Activated CD8-positive, alpha-beta T cell treated with anti-CD3 and anti-CD28 coated beads, Interleukin-2, amount 10 ng/mL, durations not matched to agents 7 days and 5 days (primary cell): ENCODE data around the gene KCNT2. TPM values are rescaled to one million over a fixed set of nuclear protein-coding genes. Genes with fewer than 3 reads are reported as not detected.
"Not testable (repeated sequence)": the region's sequence is repeated elsewhere in the genome, so short reads cannot be mapped to it uniquely, and the experiment has no call there.

Source experiments
- ATAC-seq: fragments of 150-1000 bp; cut with Tn5 transposase; one replicate; pipeline ENCODE4 v1.10.0; 2021; ENCODE audit warnings: moderate library complexity
- CTCF ChIA-PET: fragments of 350-600 bp; sonication (Branson Sonifier 250); formaldehyde crosslinking; loops from one replicate; lab custom pipeline; 2021; ENCODE audit warnings: antibody characterized with exemption; lab: Charles Lee
- POLR2A ChIA-PET: fragments of 350-600 bp; sonication (Branson Sonifier 250); formaldehyde crosslinking; loops from one replicate; lab custom pipeline; 2021; ENCODE audit warnings: antibody characterized with exemption; lab: Charles Lee
- DNase-seq: peaks from one replicate; pipeline ENCODE4 v3.0.0-alpha.2; 2020
- H3K27ac Mint-ChIP-seq: one replicate; pipeline ENCODE4 v1.8.0; 2021; ENCODE audit warnings: mild to moderate bottlenecking, mixed read lengths
- H3K27me3 Mint-ChIP-seq: one replicate; pipeline ENCODE4 v1.8.0; 2021; ENCODE audit warnings: low read depth, mixed read lengths
- H3K36me3 Mint-ChIP-seq: one replicate; pipeline ENCODE4 v1.8.0; 2021; ENCODE audit warnings: low read depth, mixed read lengths
- H3K4me1 Mint-ChIP-seq: one replicate; pipeline ENCODE4 v1.8.0; 2021; ENCODE audit warnings: low read depth, mixed read lengths
- H3K4me3 Mint-ChIP-seq: one replicate; pipeline ENCODE4 v1.8.0; 2021; ENCODE audit warnings: mild to moderate bottlenecking, mixed read lengths
- H3K9me3 Mint-ChIP-seq: one replicate; pipeline ENCODE4 v1.8.0; 2022; ENCODE audit warnings: mixed read lengths; ENCODE audit not compliant: insufficient read depth
- total RNA-seq, 2 experiments: library from RNA; stranded (reverse); gene quantifications; one replicate each; pipeline ENCODE4 v1.2.3, GENCODE V29; 2021

The KCNT2 gene
- total RNA-seq, 2 experiments from 2014 or later: not detected

- H3K4me1 Mint-ChIP-seq: no peaks in the 10 kb centered on the region
- ATAC-seq: no peak
- POLR2A ChIA-PET: no interaction called here
- H3K27me3 Mint-ChIP-seq: no peaks in the 10 kb centered on the region
- no peak for DNase-seq
- no peak overlapping the region for H3K4me3 Mint-ChIP-seq
- H3K36me3 Mint-ChIP-seq: no peaks in the 10 kb centered on the region
- H3K27ac Mint-ChIP-seq: no peak overlapping the region
- peaks cover 8% of the 10 kb centered on the region for H3K9me3 Mint-ChIP-seq
- CTCF ChIA-PET: no interaction called here
Measured at GRCh38 chr1:196538473-196538872, 69.8 kb downstream of the KCNT2 start.

GRCh38 chr1:196535727-196536126, 72.5 kb downstream of the KCNT2 start:
- Mint-ChIP-seq H3K4me3 (no peak overlapping the region), H3K27ac (no peak overlapping the region), H3K27me3 (no peaks in the 10 kb centered on the region), H3K4me1 (no peaks in the 10 kb centered on the region), H3K9me3 (peaks cover 8% of the 10 kb centered on the region), H3K36me3 (no peaks in the 10 kb centered on the region)
- no peak for DNase-seq
- POLR2A ChIA-PET: no interaction called here
- CTCF ChIA-PET: no interaction called here
- ATAC-seq: no peak

GRCh38 chr1:196531737-196532524, 76.3 kb downstream of the KCNT2 start:
- Mint-ChIP-seq H3K4me1 (no peaks in the 10 kb centered on the region), H3K27ac (no peak overlapping the region), H3K36me3 (no peaks in the 10 kb centered on the region), H3K4me3 (no peak overlapping the region), H3K27me3 (no peaks in the 10 kb centered on the region), H3K9me3 (no peaks in the 10 kb centered on the region)
- POLR2A ChIA-PET: no interaction called here
- CTCF ChIA-PET: no interaction called here
- no peak for ATAC-seq
- DNase-seq: no peak

- POLR2A ChIA-PET: no interaction called here
- CTCF ChIA-PET: no interaction called here
Measured at GRCh38 chr1:196527919-196528318, 80.3 kb downstream of the KCNT2 start.

GRCh38 chr1:196522574-196523345, 85.5 kb downstream of the KCNT2 start:
- H3K27ac Mint-ChIP-seq, POLR2A ChIA-PET, DNase-seq, H3K36me3 Mint-ChIP-seq, ATAC-seq, H3K27me3 Mint-ChIP-seq, H3K9me3 Mint-ChIP-seq, CTCF ChIA-PET, H3K4me1 Mint-ChIP-seq, H3K4me3 Mint-ChIP-seq: not testable (repeated sequence)

More at GRCh38 chr1:196527919-196528318, 80.3 kb downstream of the KCNT2 start:
- no peak overlapping the region for H3K27ac Mint-ChIP-seq
- H3K9me3 Mint-ChIP-seq: no peaks in the 10 kb centered on the region
- no peaks in the 10 kb centered on the region for H3K36me3 Mint-ChIP-seq
- no peaks in the 10 kb centered on the region for H3K27me3 Mint-ChIP-seq
- no peaks in the 10 kb centered on the region for H3K4me1 Mint-ChIP-seq
- ATAC-seq (no peak), DNase-seq (no peak)
- H3K4me3 Mint-ChIP-seq: no peak overlapping the region

- ATAC-seq: no peak
- Mint-ChIP-seq H3K4me1 (no peaks in the 10 kb centered on the region), H3K9me3 (peaks cover 4% of the 10 kb centered on the region), H3K36me3 (no peaks in the 10 kb centered on the region), H3K27ac (no peak overlapping the region), H3K4me3 (no peak overlapping the region), H3K27me3 (no peaks in the 10 kb centered on the region)
- POLR2A ChIA-PET: no interaction called here
- no peak for DNase-seq
- CTCF ChIA-PET: no interaction called here
Measured at GRCh38 chr1:196517193-196517592, 91.0 kb downstream of the KCNT2 start.

- no peak for DNase-seq
- CTCF ChIA-PET: no interaction called here
- Mint-ChIP-seq H3K4me1 (no peaks in the 10 kb centered on the region), H3K9me3 (peaks cover 4% of the 10 kb centered on the region), H3K27ac (no peak overlapping the region), H3K4me3 (no peak overlapping the region), H3K36me3 (no peaks in the 10 kb centered on the region), H3K27me3 (no peaks in the 10 kb centered on the region)
- no peak for ATAC-seq
- POLR2A ChIA-PET: no interaction called here
Measured at GRCh38 chr1:196516373-196516772, 91.9 kb downstream of the KCNT2 start.

GRCh38 chr1:196515904-196516303, 92.3 kb downstream of the KCNT2 start:
- Mint-ChIP-seq H3K9me3 (peaks cover 3% of the 10 kb centered on the region), H3K27me3 (no peaks in the 10 kb centered on the region), H3K36me3 (no peaks in the 10 kb centered on the region), H3K27ac (no peak overlapping the region), H3K4me3 (no peak overlapping the region), H3K4me1 (no peaks in the 10 kb centered on the region)
- DNase-seq (no peak), ATAC-seq (no peak)
- CTCF ChIA-PET: no interaction called here
- POLR2A ChIA-PET: no interaction called here

- H3K27me3 Mint-ChIP-seq: no peaks in the 10 kb centered on the region
- ChIA-PET POLR2A (no interaction called here), CTCF (no interaction called here)
- H3K9me3 Mint-ChIP-seq: no peaks in the 10 kb centered on the region
- no peaks in the 10 kb centered on the region for H3K36me3 Mint-ChIP-seq
- no peak overlapping the region for H3K27ac Mint-ChIP-seq
- no peak for DNase-seq
- no peak for ATAC-seq
- no peak overlapping the region for H3K4me3 Mint-ChIP-seq
- no peaks in the 10 kb centered on the region for H3K4me1 Mint-ChIP-seq
Measured at GRCh38 chr1:196513821-196514220, 94.4 kb downstream of the KCNT2 start.

- Mint-ChIP-seq H3K36me3 (no peaks in the 10 kb centered on the region), H3K9me3 (no peaks in the 10 kb centered on the region), H3K4me1 (no peaks in the 10 kb centered on the region), H3K4me3 (no peak overlapping the region), H3K27ac (no peak overlapping the region), H3K27me3 (no peaks in the 10 kb centered on the region)
- ChIA-PET CTCF (no interaction called here), POLR2A (no interaction called here)
- DNase-seq (no peak), ATAC-seq (no peak)
Measured at GRCh38 chr1:196510451-196510850, 97.8 kb downstream of the KCNT2 start.

GRCh38 chr1:196504224-196504623, 104.0 kb downstream of the KCNT2 start:
- H3K4me1 Mint-ChIP-seq, H3K9me3 Mint-ChIP-seq, CTCF ChIA-PET, H3K27ac Mint-ChIP-seq, ATAC-seq, H3K4me3 Mint-ChIP-seq, POLR2A ChIA-PET, H3K36me3 Mint-ChIP-seq, DNase-seq, H3K27me3 Mint-ChIP-seq: not testable (repeated sequence)

GRCh38 chr1:196502437-196502836, 105.8 kb downstream of the KCNT2 start:
- Mint-ChIP-seq H3K4me1 (no peaks in the 10 kb centered on the region), H3K36me3 (no peaks in the 10 kb centered on the region), H3K4me3 (no peak overlapping the region), H3K27me3 (no peaks in the 10 kb centered on the region), H3K9me3 (no peaks in the 10 kb centered on the region), H3K27ac (no peak overlapping the region)
- ChIA-PET POLR2A (no interaction called here), CTCF (no interaction called here)
- DNase-seq (no peak), ATAC-seq (no peak)
